ENCODE results near the gene ZNF317.
A peak's percentile ranks its signal among the peaks of the same experiment; 100 is the strongest.

The ZNF317 gene

DNA sequence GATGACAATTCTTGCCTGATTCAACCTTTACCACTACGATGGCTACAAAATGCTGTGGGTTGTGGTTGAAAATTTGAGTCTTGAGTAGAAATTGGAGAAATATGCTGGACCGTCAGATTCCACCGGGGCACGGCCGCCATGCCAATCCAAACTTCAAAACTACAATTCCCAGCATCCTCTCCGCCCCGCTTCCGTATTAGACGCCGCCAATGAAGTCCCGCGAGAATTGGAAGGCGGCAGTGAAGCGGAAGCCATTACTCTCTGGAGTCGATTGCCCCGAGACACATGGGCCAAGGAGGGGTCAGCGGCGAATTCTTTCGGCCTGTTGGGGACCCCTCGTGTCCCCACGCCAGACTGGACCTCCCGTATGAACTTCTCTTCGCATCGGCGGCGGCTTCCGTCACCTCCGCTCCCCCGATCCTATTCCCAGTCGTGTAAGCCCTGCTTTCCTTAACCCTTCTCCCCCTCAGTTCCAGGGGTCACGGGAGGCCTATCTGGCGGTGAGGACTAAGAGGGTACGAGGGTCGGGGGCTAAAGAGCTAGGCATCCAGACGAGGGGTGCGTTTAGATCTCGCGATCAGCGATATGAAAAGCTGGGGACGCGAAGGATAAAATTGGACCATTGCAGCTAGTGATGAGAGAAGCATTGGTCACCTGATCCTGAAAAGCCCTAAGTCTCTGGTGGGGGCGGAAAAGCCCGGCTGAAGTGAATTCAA is at the start of gene ZNF317:
TSS of gene ZNF317 (plus strand) at position 239 of the 716 bp plus-strand sequence. CDS start 15,620 bp downstream, outside the sequence.
- Mint-ChIP-seq H3K9me3 (peaks cover 25% of the 10 kb centered on the region), H3K27ac (peak within 1 kb of the TSS; percentile 92), H3K4me3 (peak within 1 kb of the TSS; percentile 92), H3K36me3 (ENCODE audit: low read depth) (peaks cover 39% of the 10 kb centered on the region), H3K27me3 (ENCODE audit: low read depth) (no peaks in the 10 kb centered on the region), H3K4me1 (ENCODE audit: low read depth) (peaks cover 13% of the 10 kb centered on the region)
- DNase-seq (ENCODE audit: low spot score) = peak; percentile 87

DNA sequence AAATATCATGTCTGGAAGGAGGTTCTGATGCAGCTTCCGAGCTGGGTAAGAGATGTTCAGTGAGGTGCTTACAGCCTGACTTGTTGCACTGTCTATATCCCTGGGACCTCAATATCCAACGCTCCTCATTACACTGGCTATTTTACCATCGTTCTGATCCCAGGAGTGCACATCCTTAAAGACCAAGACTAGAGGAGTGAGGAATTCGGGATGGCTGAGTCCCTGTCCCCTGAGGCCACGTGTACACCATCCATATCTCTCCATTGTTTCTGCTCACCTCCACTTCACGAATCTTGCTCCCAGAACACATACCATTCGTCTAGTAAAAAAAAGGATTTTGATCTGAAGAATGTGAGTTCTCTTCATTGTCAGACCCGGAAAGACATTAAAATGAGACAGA is 32.8 kb upstream of the ZNF317 start, which contains the start of gene OR7G2:
TSS of gene OR7G2 (minus strand) at position 101 of the 400 bp plus-strand sequence. CDS start 4,232 bp downstream, outside the sequence.
- Mint-ChIP-seq H3K27me3 (ENCODE audit: low read depth) (no peaks in the 10 kb centered on the region), H3K9me3 (no peaks in the 10 kb centered on the region), H3K4me1 (ENCODE audit: low read depth) (no peaks in the 10 kb centered on the region), H3K36me3 (ENCODE audit: low read depth) (no peaks in the 10 kb centered on the region), H3K4me3 (no peak within 1 kb of the TSS), H3K27ac (no peak within 1 kb of the TSS)
- DNase-seq (ENCODE audit: low spot score) = no peak

DNA sequence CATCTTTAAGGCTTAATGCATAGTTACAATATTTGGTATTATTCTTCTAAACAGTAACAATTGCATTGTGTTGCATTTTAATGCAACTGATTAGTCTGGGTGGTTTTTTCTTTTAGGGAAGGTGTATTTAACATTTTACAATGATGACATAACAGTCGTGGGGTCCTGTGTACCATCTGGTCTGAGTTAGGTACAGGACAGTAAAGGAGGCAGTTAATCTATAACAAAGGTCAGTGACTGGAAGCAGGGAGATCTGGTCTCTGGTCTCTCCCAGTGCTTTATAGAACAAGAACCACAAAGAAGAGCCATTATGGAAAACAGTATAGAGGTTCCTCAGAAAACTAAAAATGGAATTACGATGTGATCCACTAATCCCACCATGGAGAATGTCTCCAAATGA is 30.2 kb upstream of the ZNF317 start:
- Mint-ChIP-seq H3K4me1 (ENCODE audit: low read depth) (no peaks in the 10 kb centered on the region), H3K4me3 (no peak overlapping the region), H3K9me3 (no peaks in the 10 kb centered on the region), H3K27me3 (ENCODE audit: low read depth) (no peaks in the 10 kb centered on the region), H3K27ac (no peak overlapping the region), H3K36me3 (ENCODE audit: low read depth) (no peaks in the 10 kb centered on the region)
- no peak for DNase-seq (ENCODE audit: low spot score)

DNA sequence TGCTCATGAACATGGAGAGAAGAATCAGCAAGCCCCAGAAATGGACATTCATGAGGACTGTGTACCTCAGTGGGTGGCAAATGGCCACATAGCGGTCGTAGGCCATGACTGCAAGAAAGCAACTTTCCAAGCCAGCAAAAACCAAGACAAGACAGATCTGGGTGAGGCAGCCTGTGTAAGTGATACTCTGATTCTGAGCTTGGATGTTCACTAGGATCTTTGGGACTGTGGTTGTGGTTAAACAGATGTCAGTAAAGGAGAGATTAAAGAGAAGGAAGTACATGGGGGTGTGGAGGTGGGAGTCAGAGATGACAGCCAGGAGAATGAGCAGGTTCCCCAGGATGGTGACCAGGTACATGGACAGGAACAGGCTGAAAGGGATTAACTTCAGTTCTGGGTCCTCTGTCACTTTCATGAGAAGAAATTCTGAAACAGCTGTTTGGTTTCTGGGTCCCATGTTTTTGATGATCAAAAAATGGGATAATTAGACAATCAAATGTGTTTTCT is 24.8 kb upstream of the ZNF317 start, which contains the start of gene OR7G1:
TSS of gene OR7G1 (minus strand) at position 457 of the 507 bp plus-strand sequence. CDS start at position 457, 0 bp downstream.
- no peak for DNase-seq (ENCODE audit: low spot score)
- no peak within 1 kb of the TSS for H3K27ac Mint-ChIP-seq
- H3K9me3 Mint-ChIP-seq = no peaks in the 10 kb centered on the region
- no peaks in the 10 kb centered on the region for H3K36me3 Mint-ChIP-seq (ENCODE audit: low read depth)
- H3K27me3 Mint-ChIP-seq (ENCODE audit: low read depth) = no peaks in the 10 kb centered on the region
- H3K4me3 Mint-ChIP-seq = no peak within 1 kb of the TSS
- H3K4me1 Mint-ChIP-seq (ENCODE audit: low read depth) = no peaks in the 10 kb centered on the region

DNA sequence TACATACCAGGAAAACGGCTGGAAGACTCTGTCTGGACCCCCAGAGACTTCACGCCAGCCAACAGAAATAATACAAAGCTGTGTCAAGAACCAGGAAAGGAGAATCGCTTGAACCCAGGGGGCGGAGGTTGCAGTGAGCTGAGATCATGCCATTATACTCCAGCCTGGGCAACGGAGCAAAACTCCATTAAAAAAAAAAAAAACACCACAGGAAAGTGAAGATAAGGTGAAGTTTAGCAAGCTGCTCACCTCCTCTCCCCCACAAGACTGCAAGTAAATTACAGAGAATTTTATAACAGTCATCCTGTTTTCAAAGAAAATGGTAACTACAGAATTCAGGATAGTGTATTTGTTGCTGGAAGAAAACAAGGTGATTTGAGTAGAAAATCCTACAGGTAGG is 23.6 kb upstream of the ZNF317 start:
- no peaks in the 10 kb centered on the region for H3K36me3 Mint-ChIP-seq (ENCODE audit: low read depth)

DNA sequence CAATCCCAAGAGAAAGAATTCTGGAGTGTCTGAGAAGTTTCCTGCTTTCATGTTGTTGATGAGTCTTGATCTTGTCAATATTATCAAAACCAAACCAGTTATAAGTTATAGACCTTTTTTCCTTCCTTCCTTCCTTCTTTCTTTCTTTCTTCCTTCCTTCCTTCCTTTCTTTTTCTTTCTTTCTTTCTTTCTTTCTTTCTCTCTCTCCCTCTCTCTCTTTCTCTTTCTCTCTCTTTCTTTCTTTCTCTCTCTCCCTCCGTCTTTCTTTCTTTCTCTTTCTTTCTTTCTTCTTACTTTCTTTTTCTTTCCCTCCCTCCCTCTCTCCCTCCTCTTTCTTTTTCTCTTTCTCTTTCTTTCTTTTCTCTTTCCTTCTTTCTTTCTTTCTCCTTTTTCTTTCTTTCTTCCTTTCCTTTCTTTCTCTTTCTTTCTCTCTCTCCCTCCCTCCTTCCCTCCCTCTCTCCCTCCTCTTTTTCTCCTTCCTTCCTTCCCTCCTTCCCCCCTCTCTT is 13.2 kb upstream of the ZNF317 start, which contains the start of gene OR7G3:
TSS of gene OR7G3 (minus strand) at position 51 of the 506 bp plus-strand sequence. CDS start at position 51, 0 bp downstream.
- peaks cover 2% of the 10 kb centered on the region for H3K27me3 Mint-ChIP-seq (ENCODE audit: low read depth)
- peaks cover 7% of the 10 kb centered on the region for H3K9me3 Mint-ChIP-seq
- no peaks in the 10 kb centered on the region for H3K36me3 Mint-ChIP-seq (ENCODE audit: low read depth)
- no peak within 1 kb of the TSS for H3K27ac Mint-ChIP-seq
- peaks cover 6% of the 10 kb centered on the region for H3K4me1 Mint-ChIP-seq (ENCODE audit: low read depth)
- no peak for DNase-seq (ENCODE audit: low spot score)
- no peak within 1 kb of the TSS for H3K4me3 Mint-ChIP-seq

More for the DNA sequence above, 23.6 kb upstream of the ZNF317 start:
- Mint-ChIP-seq H3K4me1 (ENCODE audit: low read depth) (no peaks in the 10 kb centered on the region), H3K27ac (no peak overlapping the region), H3K27me3 (ENCODE audit: low read depth) (no peaks in the 10 kb centered on the region), H3K9me3 (peaks cover 3% of the 10 kb centered on the region), H3K4me3 (no peak overlapping the region)
- no peak for DNase-seq (ENCODE audit: low spot score)

DNA sequence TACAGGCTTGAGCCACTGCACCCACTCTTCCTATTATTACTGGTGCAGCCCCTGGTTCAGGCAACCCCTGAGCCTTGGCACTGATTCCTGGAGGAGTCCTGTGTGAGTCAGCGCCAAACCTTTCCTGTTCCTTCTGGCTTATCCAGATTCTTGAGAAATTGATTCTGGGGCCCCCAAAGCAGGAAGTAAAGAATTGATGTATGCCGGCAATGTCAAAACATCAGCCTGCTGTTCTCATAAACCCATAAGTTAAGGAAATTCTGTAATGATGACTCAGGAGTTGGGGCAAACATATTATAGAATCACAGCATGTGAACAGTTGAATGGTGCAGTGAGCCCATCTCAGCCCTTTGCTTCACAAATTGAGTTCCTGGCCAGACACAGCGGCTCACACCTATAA is 12.0 kb upstream of the ZNF317 start:
- Mint-ChIP-seq H3K27me3 (ENCODE audit: low read depth) (peaks cover 2% of the 10 kb centered on the region), H3K4me1 (ENCODE audit: low read depth) (peaks cover 6% of the 10 kb centered on the region), H3K27ac (no peak overlapping the region), H3K4me3 (no peak overlapping the region), H3K36me3 (ENCODE audit: low read depth) (no peaks in the 10 kb centered on the region), H3K9me3 (peaks cover 3% of the 10 kb centered on the region)
- DNase-seq (ENCODE audit: low spot score) = no peak

DNA sequence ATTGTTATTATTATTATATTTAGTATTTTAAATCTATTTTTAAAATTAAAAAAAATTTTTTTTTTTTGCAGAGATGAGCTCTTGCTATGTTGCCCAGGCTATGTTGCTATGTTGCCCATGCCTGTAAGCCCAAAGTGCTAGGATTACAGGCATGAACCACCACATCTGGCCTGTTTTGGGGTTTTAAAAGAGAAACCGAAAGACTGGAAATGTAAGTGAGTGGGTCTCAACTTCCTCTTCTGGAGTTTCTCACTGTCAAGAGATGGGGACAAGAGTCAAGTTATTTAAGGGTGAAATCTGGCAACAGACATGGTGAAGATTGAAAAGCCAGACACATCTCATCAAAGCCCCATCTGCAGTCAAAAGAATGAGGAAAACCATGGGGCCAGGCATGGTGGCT is 9.2 kb upstream of the ZNF317 start:
- Mint-ChIP-seq H3K4me3 (no peak overlapping the region), H3K27ac (no peak overlapping the region), H3K4me1 (ENCODE audit: low read depth) (peaks cover 6% of the 10 kb centered on the region), H3K9me3 (no peaks in the 10 kb centered on the region), H3K36me3 (ENCODE audit: low read depth) (no peaks in the 10 kb centered on the region), H3K27me3 (ENCODE audit: low read depth) (peaks cover 2% of the 10 kb centered on the region)
- no peak for DNase-seq (ENCODE audit: low spot score)

DNA sequence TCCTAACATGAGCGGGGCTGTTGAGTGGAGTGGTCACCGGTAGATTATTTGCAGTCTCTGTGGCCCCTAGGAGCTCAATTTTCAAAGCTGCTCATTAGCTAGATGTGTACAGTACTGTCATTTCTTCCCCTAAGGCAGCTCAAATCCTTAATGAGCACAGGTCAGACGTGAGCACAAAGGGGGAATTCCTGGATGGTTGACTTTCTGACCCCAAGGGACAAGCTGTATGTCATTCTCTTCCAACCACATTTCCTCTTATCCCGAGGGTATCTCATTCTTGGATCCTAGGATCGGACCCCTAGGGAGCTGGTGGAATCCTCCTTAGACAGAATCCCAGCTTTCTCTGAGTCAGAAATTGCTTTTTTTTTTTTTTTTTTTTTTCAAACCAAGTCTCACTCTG is 7.8 kb upstream of the ZNF317 start:
- Mint-ChIP-seq H3K36me3 (ENCODE audit: low read depth) (no peaks in the 10 kb centered on the region), H3K27me3 (ENCODE audit: low read depth) (peaks cover 2% of the 10 kb centered on the region), H3K4me3 (no peak overlapping the region), H3K27ac (no peak overlapping the region), H3K4me1 (ENCODE audit: low read depth) (peaks cover 4% of the 10 kb centered on the region), H3K9me3 (no peaks in the 10 kb centered on the region)
- no peak for DNase-seq (ENCODE audit: low spot score)

DNA sequence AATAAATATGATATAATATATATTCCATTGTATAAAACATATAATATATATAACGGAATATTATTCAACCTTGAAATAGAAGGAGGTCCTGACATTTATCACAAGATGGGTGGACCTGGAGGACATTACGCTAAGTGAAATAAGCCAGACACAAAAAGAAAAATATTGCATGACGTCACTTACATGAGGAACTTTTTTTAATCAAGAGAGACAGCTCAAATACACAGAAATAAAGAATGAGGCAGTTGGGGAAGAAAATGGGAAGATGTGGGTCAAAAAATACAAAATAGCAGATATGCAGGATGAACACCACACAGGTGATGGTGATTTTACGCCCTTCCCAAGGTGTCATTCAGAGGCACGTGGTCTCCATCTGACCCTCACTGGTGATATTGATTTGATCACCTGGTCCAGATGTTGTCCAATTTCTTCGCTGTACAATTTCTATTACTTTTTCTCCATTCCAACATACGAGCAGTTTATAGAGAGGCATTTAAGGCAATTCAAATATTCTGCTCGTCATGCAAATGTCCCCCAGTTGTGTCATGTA is 513 bp upstream of the ZNF317 start:
- no peak for DNase-seq (ENCODE audit: low spot score)
- H3K9me3 Mint-ChIP-seq = peaks cover 20% of the 10 kb centered on the region
- peaks cover 13% of the 10 kb centered on the region for H3K4me1 Mint-ChIP-seq (ENCODE audit: low read depth)
- H3K27ac Mint-ChIP-seq = peak overlapping the region; percentile 92
- peak overlapping the region; percentile 92 for H3K4me3 Mint-ChIP-seq
- peaks cover 32% of the 10 kb centered on the region for H3K36me3 Mint-ChIP-seq (ENCODE audit: low read depth)
- no peaks in the 10 kb centered on the region for H3K27me3 Mint-ChIP-seq (ENCODE audit: low read depth)

DNA sequence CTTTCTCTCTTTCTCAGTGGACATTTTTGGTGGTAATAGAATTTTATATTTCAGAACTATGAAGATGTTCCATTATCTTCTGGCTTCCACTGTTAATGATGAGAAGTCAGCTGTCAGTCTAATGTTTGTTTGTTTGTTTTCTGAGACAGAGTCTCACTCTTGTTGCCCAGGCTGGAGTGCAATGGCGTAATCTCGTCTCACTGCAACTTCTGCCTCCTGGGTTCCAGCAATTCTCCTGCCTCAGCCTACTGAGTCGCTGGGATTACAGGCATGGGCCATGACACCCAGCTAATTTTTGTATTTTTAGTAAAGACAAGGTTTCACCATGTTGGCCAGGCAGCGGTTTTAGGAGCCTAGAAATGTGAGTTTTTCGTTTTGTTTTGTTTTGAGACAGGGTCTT is 4.7 kb downstream of the ZNF317 start:
- no peak overlapping the region for H3K4me3 Mint-ChIP-seq
- H3K9me3 Mint-ChIP-seq = peaks cover 62% of the 10 kb centered on the region
- no peak for DNase-seq (ENCODE audit: low spot score)
- H3K27ac Mint-ChIP-seq = no peak overlapping the region
- peaks cover 14% of the 10 kb centered on the region for H3K4me1 Mint-ChIP-seq (ENCODE audit: low read depth)
- peaks cover 79% of the 10 kb centered on the region for H3K36me3 Mint-ChIP-seq (ENCODE audit: low read depth)
- no peaks in the 10 kb centered on the region for H3K27me3 Mint-ChIP-seq (ENCODE audit: low read depth)

DNA sequence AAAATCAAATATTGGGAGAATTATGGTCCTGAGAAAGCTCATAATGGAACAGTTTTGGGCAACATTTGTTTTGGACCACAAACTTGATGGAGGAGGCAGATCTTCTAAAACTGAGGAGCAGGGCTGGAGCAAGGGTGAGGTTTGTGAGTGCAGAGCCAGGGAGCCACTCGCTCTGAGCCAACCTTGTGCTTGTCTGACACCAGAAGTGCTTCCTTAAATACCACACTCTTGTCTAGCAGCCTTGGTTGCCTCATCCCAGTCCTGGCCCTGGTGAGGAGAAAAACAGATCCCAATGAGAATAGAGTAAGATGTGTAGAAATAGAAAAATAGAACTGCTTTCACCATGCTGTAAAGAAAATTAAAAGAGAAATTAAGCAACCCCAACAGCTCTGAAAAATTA is 6.7 kb downstream of the ZNF317 start:
- Mint-ChIP-seq H3K27me3 (ENCODE audit: low read depth) (no peaks in the 10 kb centered on the region), H3K4me3 (no peak overlapping the region), H3K9me3 (peaks cover 80% of the 10 kb centered on the region), H3K4me1 (ENCODE audit: low read depth) (peaks cover 11% of the 10 kb centered on the region), H3K27ac (no peak overlapping the region), H3K36me3 (ENCODE audit: low read depth) (peaks cover 88% of the 10 kb centered on the region)
- DNase-seq (ENCODE audit: low spot score) = no peak

DNA sequence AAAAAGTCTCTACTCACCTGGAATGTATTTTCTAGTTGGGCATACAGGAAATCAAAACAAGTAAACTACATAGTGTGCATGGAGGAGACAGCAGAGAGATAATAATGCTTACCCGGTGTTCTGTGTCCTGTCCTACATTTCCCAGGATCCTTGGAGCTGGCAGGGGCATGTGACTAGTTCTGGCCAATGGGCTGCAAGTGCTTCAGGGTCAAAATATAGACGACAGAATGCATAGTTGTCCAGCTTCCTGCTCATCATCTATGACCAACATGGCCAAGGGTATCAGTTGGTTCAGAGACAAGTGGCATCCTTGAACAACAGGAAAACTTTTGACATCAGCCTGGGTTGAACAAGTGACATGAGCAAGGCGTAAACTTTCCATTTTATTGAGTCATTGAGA is 8.5 kb downstream of the ZNF317 start:
- H3K4me1 Mint-ChIP-seq (ENCODE audit: low read depth) = peaks cover 3% of the 10 kb centered on the region
- no peak for DNase-seq (ENCODE audit: low spot score)
- no peak overlapping the region for H3K27ac Mint-ChIP-seq
- H3K9me3 Mint-ChIP-seq = peaks cover 80% of the 10 kb centered on the region
- H3K4me3 Mint-ChIP-seq = no peak overlapping the region
- H3K27me3 Mint-ChIP-seq (ENCODE audit: low read depth) = no peaks in the 10 kb centered on the region
- H3K36me3 Mint-ChIP-seq (ENCODE audit: low read depth) = peaks cover 90% of the 10 kb centered on the region

DNA sequence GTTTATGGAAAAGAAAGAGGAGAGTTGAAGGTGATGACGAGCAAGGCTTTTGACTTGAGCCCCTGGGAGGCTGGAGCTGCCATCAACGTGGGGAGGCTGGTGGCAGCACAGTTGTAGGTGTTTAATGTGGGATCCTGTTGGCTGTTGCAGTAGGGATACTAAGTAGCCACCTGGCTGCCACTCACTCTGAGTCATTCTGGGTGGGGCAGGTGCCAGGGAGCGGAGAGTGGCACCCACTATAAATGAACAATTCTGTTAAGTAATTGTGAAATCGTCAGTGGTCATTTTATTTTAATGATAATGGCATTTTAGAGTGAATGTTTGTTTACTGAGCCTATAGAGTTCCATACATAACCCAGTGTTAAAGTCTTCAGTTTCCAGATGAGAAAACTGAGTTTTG is 9.8 kb downstream of the ZNF317 start:
- H3K36me3 Mint-ChIP-seq (ENCODE audit: low read depth) = peaks cover 91% of the 10 kb centered on the region
- H3K4me1 Mint-ChIP-seq (ENCODE audit: low read depth) = peaks cover 3% of the 10 kb centered on the region
- H3K27ac Mint-ChIP-seq = no peak overlapping the region
- H3K27me3 Mint-ChIP-seq (ENCODE audit: low read depth) = no peaks in the 10 kb centered on the region
- no peak for DNase-seq (ENCODE audit: low spot score)
- no peak overlapping the region for H3K4me3 Mint-ChIP-seq
- H3K9me3 Mint-ChIP-seq = peaks cover 82% of the 10 kb centered on the region
